HepG2 (cell line): Measurements from ENCODE around the gene ARHGEF39. TPM values are rescaled to one million over a fixed set of nuclear protein-coding genes. Genes with fewer than 3 reads are reported as not detected.

Experiments used
- ATAC-seq: fragments of 200-7000 bp; cut with Tn5 transposase; 3 replicates; pipeline ENCODE4 v1.9.1; 2020; ENCODE audit warnings: mild to moderate bottlenecking, moderate library complexity
- BruUV-seq: library from RNA; stranded (reverse); fragments of 400-500 nt; replicated peaks from 2 replicates; lab custom pipeline; 2021; lab: Mats Ljungman, UMichigan
- CTCF ChIA-PET: fragments of 300-600 bp; formaldehyde crosslinking; extraction: SDS; loops from one replicate; lab custom pipeline; 2021; ENCODE audit warnings: low total read pairs, inconsistent platforms, low intra/inter-chr PET ratio; lab: Yijun Ruan, JAX
- POLR2A ChIA-PET: fragments of 350-600 bp; sonication (Branson Sonifier 250); formaldehyde crosslinking; loops from one replicate; lab custom pipeline; 2020; ENCODE audit warnings: antibody characterized with exemption, inconsistent platforms; lab: Yijun Ruan, JAX
- DNase-seq: peaks from one replicate; pipeline ENCODE4 v3.0.0-alpha.2; 2015; ENCODE audit warnings: low spot score
- FAIRE-seq: peaks from 3 replicates; lab custom pipeline; 2011; peaks lifted over from hg19 to GRCh38; lab: Jason Lieb, UNC
- H2AFZ ChIP-seq: one replicate; pipeline ENCODE4 v1.6.1; 2011; ENCODE audit warnings: low read length, inconsistent platforms
- H3K27ac ChIP-seq: fragments of 300-600 bp; 3 replicates; pipeline ENCODE4 v1.8.0; 2011; ENCODE audit warnings: mixed run types, mild to moderate bottlenecking, mixed read lengths, low read length, inconsistent platforms; ENCODE audit not compliant: insufficient read depth; ENCODE audit errors: extremely low read length
- H3K27me3 ChIP-seq, 2 experiments: fragments of 200-600 bp in 1 of 2; 2 replicates in 1 of 2; 3 replicates in 1 of 2; pipeline versions ENCODE4 v1.6.0 to v1.8.0; 2011; ENCODE audit warnings: low read length in 2 of 2, mild to moderate bottlenecking in 2 of 2, moderate library complexity in 2 of 2, inconsistent platforms in 1 of 2; ENCODE audit not compliant: insufficient read depth in 2 of 2, control insufficient read depth in 1 of 2
- H3K36me3 ChIP-seq, 2 experiments: fragments of 200-600 bp in 1 of 2; replicated peaks in 1 of 2; 2 replicates in 1 of 2; 3 replicates in 1 of 2; pipeline versions ENCODE4 v1.5.1 to v1.8.0; 2011; ENCODE audit warnings: low read length in 2 of 2, inconsistent platforms in 1 of 2; ENCODE audit not compliant: insufficient read depth in 2 of 2, control insufficient read depth in 1 of 2
- H3K4me1 ChIP-seq: 2 replicates; pipeline ENCODE4 v1.5.1; 2012; ENCODE audit warnings: low read length, inconsistent platforms; ENCODE audit not compliant: insufficient read depth
- H3K4me2 ChIP-seq: 2 replicates; pipeline ENCODE4 v1.6.0; 2011; ENCODE audit warnings: low read depth, low read length, inconsistent platforms
- H3K4me3 ChIP-seq, 3 experiments: fragments of 200-600 bp in 1 of 3; sonication (generic), shearing (Covaris generic) in 1 of 3; replicated peaks in 1 of 3; 2 replicates each; pipeline ENCODE4 v1.5.1; 2011 to 2016; ENCODE audit warnings: low read length in 3 of 3, inconsistent platforms in 2 of 3, low read depth in 2 of 3, mild to moderate bottlenecking in 2 of 3, control low read depth in 1 of 3, mixed read lengths in 1 of 3; ENCODE audit not compliant: insufficient read depth in 1 of 3
- H3K79me2 ChIP-seq: one replicate; pipeline ENCODE4 v1.6.1; 2011; ENCODE audit warnings: low read length, inconsistent platforms; ENCODE audit not compliant: insufficient read depth
- H3K9ac ChIP-seq: 2 replicates; pipeline ENCODE4 v1.6.0; 2011; ENCODE audit warnings: mild to moderate bottlenecking, low read depth, low read length, inconsistent platforms; ENCODE audit not compliant: insufficient read depth
- H3K9me3 ChIP-seq: 2 replicates; pipeline ENCODE4 v1.5.1; 2012; ENCODE audit warnings: mild to moderate bottlenecking, low read length
- H4K20me1 ChIP-seq: 2 replicates; pipeline ENCODE4 v1.6.0; 2011; ENCODE audit warnings: inconsistent platforms, mild to moderate bottlenecking, low read length, moderate library complexity; ENCODE audit not compliant: insufficient read depth
- AFF4 ChIP-seq: sonication (generic); formaldehyde crosslinking; IDR thresholded peaks from 2 replicates; pipeline ENCODE4 v1.4.0; 2020; ENCODE audit warnings: missing genetic modification reagents
- FUBP1 ChIP-seq: sonication (generic); formaldehyde crosslinking; IDR thresholded peaks from 2 replicates; pipeline ENCODE4 v1.5.1; 2020; ENCODE audit warnings: missing genetic modification reagents, mild to moderate bottlenecking, borderline replicate concordance
- IKZF4 ChIP-seq: sonication (generic); formaldehyde crosslinking; IDR thresholded peaks from 2 replicates; pipeline ENCODE4 v1.5.1; 2020; ENCODE audit warnings: borderline replicate concordance, mild to moderate bottlenecking, low read depth, missing genetic modification reagents; ENCODE audit errors: not compliant biosample characterization
- MAFF ChIP-seq: IDR thresholded peaks from 2 replicates; pipeline ENCODE4 v1.6.1; 2011; ENCODE audit warnings: low read depth, low read length, improper control_type of control experiment
- NFATC3 ChIP-seq: sonication (generic); formaldehyde crosslinking; IDR thresholded peaks from 2 replicates; pipeline ENCODE4 v1.5.1; 2020; ENCODE audit warnings: mild to moderate bottlenecking, missing genetic modification reagents
- RAD21 ChIP-seq: fragments of 450-650 bp; formaldehyde crosslinking; IDR thresholded peaks from 2 replicates; pipeline ENCODE4 v1.5.0; 2020; ENCODE audit warnings: mild to moderate bottlenecking
- RBFOX2 ChIP-seq: fragments of 200-400 bp; formaldehyde crosslinking; IDR thresholded peaks from 2 replicates; pipeline ENCODE4 v1.6.1; 2017; ENCODE audit warnings: low read depth, mild to moderate bottlenecking, low read length
- SMARCE1 ChIP-seq: fragments of 450-650 bp; IDR thresholded peaks from 2 replicates; pipeline ENCODE4 v1.6.1; 2017; ENCODE audit warnings: borderline replicate concordance
- ZBTB20 ChIP-seq: sonication (generic); formaldehyde crosslinking; IDR thresholded peaks from 2 replicates; pipeline ENCODE4 v1.8.1; 2023; ENCODE audit warnings: missing genetic modification reagents, low read depth, mild to moderate bottlenecking, borderline replicate concordance
- ZNF160 ChIP-seq: sonication (generic); formaldehyde crosslinking; IDR thresholded peaks from 2 replicates; pipeline ENCODE4 v1.8.0; 2022; ENCODE audit warnings: mild to moderate bottlenecking, inconsistent platforms, missing genetic modification reagents
- ZNF382 ChIP-seq: sonication (generic); formaldehyde crosslinking; IDR thresholded peaks from 2 replicates; pipeline ENCODE4 v1.5.0; 2020; ENCODE audit warnings: missing genetic modification reagents, mild to moderate bottlenecking, borderline replicate concordance
- ZNF432 ChIP-seq: sonication (generic); formaldehyde crosslinking; IDR thresholded peaks from 2 replicates; pipeline ENCODE4 v1.5.0; 2020; ENCODE audit warnings: missing genetic modification reagents, mild to moderate bottlenecking, borderline replicate concordance
- WGBS: methylation state at CpG from one replicate; pipeline ENCODE4 v1.1.6; 2017; ENCODE audit warnings: low lambda C conversion rate; 5-methylcytosine and 5-hydroxymethylcytosine counted together
- in situ Hi-C: cut with HindIII; loops from 2 replicates; pipeline ENCODE4 v1.10.0; 2017; ENCODE audit warnings: low pct_unique_long_range_greater_than_20kb; ENCODE audit not compliant: extremely low pct_ligation_motif_present
- intact Hi-C: fragments of 100-400 bp; cut with micrococcal nuclease; formaldehyde crosslinking; loops from one replicate; pipeline ENCODE4 v1.10.0; 2022; ENCODE audit not compliant: unreplicated experiment
- polyA plus RNA-seq, 8 experiments: library from polyadenylated mRNA; depleted of rRNA in 3 of 8; stranded (reverse) in 7 of 8; unstranded in 1 of 8; fragments of >200 nt; fragmentation: Illumina TruSeq in 4 of 8; extraction: Trizol in 4 of 8; gene quantifications; 2 replicates each; pipeline versions ENCODE4 v1.2.1 to v1.2.3, GENCODE V29; 2011 to 2016; ENCODE audit warnings: low read depth in 4 of 8, missing spikeins in 1 of 8, mixed read lengths in 1 of 8; ENCODE audit not compliant: insufficient read depth in 1 of 8
- total RNA-seq, 5 experiments: library from RNA; depleted of rRNA; stranded (reverse); fragments of >200 nt; fragmentation: Illumina TruSeq; extraction: Trizol; gene quantifications; 2 replicates each; pipeline ENCODE4 v1.2.3, GENCODE V29; 2016; ENCODE audit warnings: low read depth in 1 of 5

Gene ARHGEF39
- total and polyA plus RNA-seq, 2 of the 13 experiments (the other 11 are each of a cell fraction or from before 2014, with no cell fraction given): 11.2 to 12.3 TPM

GRCh38 chr9:35615981-35616680 is 48.9 kb downstream of the ARHGEF39 start:
- TF ChIP-seq SMARCE1 (no peak), IKZF4 (no peak), ZBTB20 (CRISPR knock-in tag) (no peak), ZNF382 (CRISPR knock-in tag) (no peak)
- H3K4me2 ChIP-seq: no peak overlapping the region
- 55% methylated on average over 14 of the region's 17 CpGs for WGBS
- H3K27ac ChIP-seq: no peak overlapping the region
- in situ Hi-C loops: no loop called here
- ATAC-seq (peak; percentile 25; the same call in 2 of the 3 replicates), DNase-seq (no peak), FAIRE-seq (no peak)
- H4K20me1 ChIP-seq: no peaks in the 10 kb centered on the region
- H3K4me1 ChIP-seq: no peaks in the 10 kb centered on the region
- CTCF ChIA-PET: no interaction called here
- no TSS peak for BruUV-seq
- H3K9me3 ChIP-seq: no peaks in the 10 kb centered on the region
- no peak overlapping the region for H3K4me3 ChIP-seq
- POLR2A ChIA-PET: interaction anchor here (0.6 kb wide), 1 partner anchor 129 kb away, joined by 3 read pairs; no protein-coding TSS in a partner anchor
- H2AFZ ChIP-seq: no peak overlapping the region
- no peaks in the 10 kb centered on the region for H3K36me3 ChIP-seq
- intact Hi-C loops: no loop called here
- no peaks in the 10 kb centered on the region for H3K79me2 ChIP-seq
- no peak overlapping the region for H3K9ac ChIP-seq
- peaks cover 3 to 60% of the 10 kb centered on the region in 2 experiments; a peak in 3 of 5 replicates for H3K27me3 ChIP-seq

- H3K4me3 ChIP-seq: no peak overlapping the region
- DNase-seq (no peak), ATAC-seq (no peak), FAIRE-seq (no peak)
- ChIA-PET POLR2A (no interaction called here), CTCF (no interaction called here)
- WGBS: 35% methylated on average over 2 of the region's 2 CpGs
- no peaks in the 10 kb centered on the region for H3K79me2 ChIP-seq
- no peak overlapping the region for H3K4me2 ChIP-seq
- no TSS peak for BruUV-seq
- no peaks in the 10 kb centered on the region for H3K9me3 ChIP-seq
- H3K27me3 ChIP-seq: peaks cover 0 to 43% of the 10 kb centered on the region in 2 experiments; a peak in 3 of 5 replicates
- no peak overlapping the region for H3K9ac ChIP-seq
- intact Hi-C loops (no loop called here), in situ Hi-C loops (no loop called here)
- H4K20me1 ChIP-seq: no peaks in the 10 kb centered on the region
- H2AFZ ChIP-seq: no peak overlapping the region
- H3K4me1 ChIP-seq: no peaks in the 10 kb centered on the region
- no peak overlapping the region for H3K27ac ChIP-seq
- H3K36me3 ChIP-seq: peaks cover 3 to 12% of the 10 kb centered on the region in 2 experiments; a peak in 3 of 5 replicates
- TF ChIP-seq ZNF160 (CRISPR knock-in tag) (no peak), FUBP1 (CRISPR knock-in tag) (no peak), RAD21 (no peak), MAFF (peak; percentile 66), RBFOX2 (no peak), AFF4 (no peak), NFATC3 (CRISPR knock-in tag) (no peak), ZNF432 (CRISPR knock-in tag) (no peak)
These were observed 52.2 kb downstream of the ARHGEF39 start for GRCh38 chr9:35612843-35613242.
